Stomach (tissue), 4 donors: ENCODE data around the gene ATOH7.

Experiments
- POLR2A ChIP-seq, 4 donors: fragments of 450-650 bp; IDR thresholded peaks; one replicate each; pipeline ENCODE4 v1.6.1; 2016; ENCODE audit warnings: antibody characterized with exemption in 4 of 4, control low read depth in 2 of 4, mild to moderate bottlenecking in 1 of 4, moderate library complexity in 1 of 4
- TF ChIP-seq, protein P1 (sequence below), 7 experiments: fragments of 450-650 bp in 4 of 7; fragments of 200-600 bp in 3 of 7; sonication (generic) in 3 of 7; IDR thresholded peaks; one replicate each; pipeline ENCODE4 v1.5.1; 2016 to 2019; ENCODE audit warnings: antibody characterized with exemption in 7 of 7, control low read depth in 2 of 7, mild to moderate bottlenecking in 1 of 7

DNA sequence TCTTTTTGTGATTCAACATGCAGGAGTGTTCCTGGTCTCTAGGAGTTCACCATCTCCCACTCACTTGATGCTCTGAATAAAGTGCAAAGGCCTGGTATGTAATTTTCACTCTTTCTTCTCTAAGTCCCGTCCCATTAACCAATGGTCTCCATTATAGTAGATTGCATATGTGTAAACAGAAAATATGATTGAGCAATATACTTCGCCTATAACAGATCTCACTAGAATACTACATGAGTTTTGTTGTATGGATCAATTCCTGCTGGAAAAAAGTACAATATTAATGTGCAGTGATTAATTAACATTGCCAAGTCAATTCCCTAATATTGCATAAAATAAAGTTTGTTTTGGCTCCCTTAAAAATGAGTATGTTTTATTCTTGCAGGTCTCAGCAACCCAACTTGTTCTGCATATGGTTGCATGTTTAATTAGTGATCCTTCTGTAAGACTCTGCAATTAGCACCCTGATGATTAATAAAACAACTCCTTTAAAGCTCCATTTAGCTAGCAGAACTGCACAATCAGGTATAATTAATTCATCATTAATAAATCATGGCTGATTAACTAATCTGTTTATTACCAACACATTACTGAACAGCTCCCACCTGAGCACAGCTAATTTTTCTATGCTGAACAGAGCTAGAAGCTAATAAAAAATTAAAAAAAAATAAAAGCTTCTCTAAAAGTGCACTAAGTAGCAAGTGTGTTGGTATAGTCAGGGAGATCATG, 37.8 kb upstream of the ATOH7 start:
- TF ChIP-seq, protein P1, sequence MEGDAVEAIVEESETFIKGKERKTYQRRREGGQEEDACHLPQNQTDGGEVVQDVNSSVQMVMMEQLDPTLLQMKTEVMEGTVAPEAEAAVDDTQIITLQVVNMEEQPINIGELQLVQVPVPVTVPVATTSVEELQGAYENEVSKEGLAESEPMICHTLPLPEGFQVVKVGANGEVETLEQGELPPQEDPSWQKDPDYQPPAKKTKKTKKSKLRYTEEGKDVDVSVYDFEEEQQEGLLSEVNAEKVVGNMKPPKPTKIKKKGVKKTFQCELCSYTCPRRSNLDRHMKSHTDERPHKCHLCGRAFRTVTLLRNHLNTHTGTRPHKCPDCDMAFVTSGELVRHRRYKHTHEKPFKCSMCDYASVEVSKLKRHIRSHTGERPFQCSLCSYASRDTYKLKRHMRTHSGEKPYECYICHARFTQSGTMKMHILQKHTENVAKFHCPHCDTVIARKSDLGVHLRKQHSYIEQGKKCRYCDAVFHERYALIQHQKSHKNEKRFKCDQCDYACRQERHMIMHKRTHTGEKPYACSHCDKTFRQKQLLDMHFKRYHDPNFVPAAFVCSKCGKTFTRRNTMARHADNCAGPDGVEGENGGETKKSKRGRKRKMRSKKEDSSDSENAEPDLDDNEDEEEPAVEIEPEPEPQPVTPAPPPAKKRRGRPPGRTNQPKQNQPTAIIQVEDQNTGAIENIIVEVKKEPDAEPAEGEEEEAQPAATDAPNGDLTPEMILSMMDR (IDR thresholded peaks at IDR 0.05) = no peak
- no peak for TF ChIP-seq POLR2A (IDR thresholded peaks at IDR 0.05)
